OCI-M2 (cell line): ENCODE data around the gene C8A.

ENCODE experiments used
- DNase-seq: peaks from one replicate; lab custom pipeline; 2025; ENCODE audit not compliant: unreplicated experiment; lab: John Stamatoyannopoulos, UW

The C8A gene

DNA sequence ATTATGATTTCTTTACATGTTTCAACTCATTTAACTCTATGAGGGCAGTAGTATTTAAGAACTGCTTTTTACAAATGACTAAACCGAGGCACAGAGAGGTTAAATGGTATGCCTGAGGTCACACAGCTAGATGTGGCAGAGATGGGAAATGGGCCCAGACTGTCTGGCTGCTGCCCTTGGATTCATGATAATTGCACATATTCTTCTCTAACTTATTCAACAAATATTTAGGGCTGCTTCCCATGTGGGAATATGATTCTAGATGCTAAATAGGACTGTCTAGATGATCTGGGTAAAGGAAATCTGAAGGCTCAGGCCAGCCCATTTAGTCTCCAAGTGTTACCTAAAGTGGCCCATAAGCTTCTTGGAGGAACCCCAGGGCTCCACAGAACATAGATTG, 26.2 kb downstream of the C8A start:
- DNase-seq, result no peak

DNA sequence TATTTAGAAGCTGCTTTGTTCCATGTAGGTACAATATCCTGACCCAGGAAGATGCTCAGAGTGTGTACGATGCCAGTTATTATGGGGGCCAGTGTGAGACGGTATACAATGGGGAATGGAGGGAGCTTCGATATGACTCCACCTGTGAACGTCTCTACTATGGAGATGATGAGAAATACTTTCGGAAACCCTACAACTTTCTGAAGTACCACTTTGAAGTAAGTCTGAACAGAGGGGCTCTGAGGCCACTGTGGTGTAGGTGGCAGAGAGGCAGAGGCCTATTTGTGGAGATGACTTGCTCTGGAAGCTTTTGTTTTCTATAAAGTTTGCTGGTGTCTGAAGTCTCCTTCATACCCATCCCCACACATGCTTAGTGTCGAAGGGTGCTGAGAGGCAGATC, 26.8 kb downstream of the C8A start:
- no peak for DNase-seq

DNA sequence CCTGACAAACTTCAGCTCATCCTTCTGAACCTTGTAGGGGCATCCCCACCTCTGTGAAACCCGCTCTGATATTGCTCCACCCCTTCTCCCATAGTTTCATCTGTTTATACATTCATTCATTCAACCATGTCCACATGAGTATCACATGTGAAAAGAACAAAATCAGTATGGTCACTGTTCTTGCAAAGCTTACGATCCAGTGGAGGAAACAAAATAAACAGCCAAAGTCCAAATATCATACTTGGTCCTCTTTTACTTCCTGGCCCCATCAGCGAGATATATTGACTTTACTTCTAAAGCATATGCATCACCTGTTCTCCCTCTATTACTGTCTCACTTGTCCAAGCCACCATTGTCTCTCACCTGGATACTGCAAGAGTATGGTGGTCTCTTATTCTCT, 35.6 kb downstream of the C8A start:
- no peak for DNase-seq

DNA sequence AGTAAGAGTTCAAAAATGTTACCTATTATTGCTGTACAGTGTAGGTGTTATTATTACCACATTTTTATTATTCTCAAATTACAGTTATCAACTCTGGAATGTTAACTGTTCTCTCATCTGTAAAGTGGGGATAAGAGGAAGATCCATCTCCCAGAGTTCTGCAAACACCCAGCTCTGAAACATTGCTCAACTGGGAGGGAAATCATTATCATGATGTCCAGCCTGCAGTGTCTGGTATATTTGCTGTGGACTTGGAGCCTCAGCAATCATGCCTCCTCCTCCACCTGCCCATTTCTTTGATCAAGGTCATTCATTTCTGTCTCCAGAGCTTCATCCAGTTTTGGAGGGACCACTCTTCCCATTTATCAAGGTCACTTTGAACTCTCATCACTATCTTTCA, 39.4 kb downstream of the C8A start:
- DNase-seq, result no peak

DNA sequence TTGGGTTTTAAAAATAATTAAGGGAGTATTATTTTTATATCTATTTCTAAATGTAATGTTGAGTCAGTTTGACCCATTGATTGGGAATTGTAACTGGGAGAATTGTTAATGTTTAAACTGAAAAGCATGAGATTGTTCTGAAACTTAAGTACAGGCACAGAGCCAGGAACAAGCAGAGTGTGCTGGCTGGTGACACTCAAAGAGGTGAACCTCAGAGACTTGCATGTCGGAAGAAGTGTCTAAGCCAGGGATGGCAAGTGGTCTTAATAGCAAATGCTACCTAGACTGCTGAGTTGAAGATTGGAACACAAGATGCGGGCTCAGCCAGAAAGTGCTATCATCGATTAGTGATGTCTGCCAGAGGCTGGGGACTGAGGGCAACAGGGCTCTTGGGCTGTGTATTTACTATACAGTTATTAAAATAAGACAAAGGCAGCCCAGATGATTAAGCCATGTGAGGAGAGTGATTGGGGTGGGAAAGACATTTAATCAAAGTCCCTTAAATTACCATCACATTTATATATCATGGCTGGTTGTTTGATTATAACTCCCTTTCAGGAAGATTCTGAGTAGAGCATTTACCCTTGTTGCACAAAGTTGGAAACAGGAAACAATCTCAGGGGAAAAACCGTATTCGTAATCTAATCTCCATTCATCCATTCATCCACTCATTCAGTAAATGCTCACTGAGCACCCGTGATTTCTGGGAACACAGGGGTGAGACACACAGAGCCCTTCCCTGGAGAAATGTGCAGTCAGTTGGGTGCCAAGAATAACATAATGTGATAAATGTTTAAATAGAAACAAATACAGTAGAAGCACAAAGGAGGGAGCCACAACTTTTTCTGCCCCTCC, 42.8 kb downstream of the C8A start:
- no peak for DNase-seq

DNA sequence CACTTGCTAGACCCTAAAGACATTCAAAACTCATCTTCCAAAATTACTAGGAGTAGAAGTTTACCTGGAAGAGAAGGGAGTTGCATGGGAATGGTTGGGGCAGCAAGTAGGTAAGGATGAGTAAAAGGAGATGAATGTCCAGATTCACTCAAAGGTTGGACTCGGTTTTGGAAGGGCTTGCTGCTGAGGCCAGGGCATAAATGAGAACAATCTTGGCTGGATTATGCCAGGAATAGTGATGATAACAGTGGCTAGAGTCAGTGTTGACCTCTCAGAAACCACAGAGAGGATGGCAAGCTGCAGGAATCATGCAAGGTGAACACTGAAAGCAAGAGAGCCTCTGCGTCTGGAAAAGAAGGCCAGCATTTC, 43.4 kb downstream of the C8A start:
- DNase-seq, result no peak

DNA sequence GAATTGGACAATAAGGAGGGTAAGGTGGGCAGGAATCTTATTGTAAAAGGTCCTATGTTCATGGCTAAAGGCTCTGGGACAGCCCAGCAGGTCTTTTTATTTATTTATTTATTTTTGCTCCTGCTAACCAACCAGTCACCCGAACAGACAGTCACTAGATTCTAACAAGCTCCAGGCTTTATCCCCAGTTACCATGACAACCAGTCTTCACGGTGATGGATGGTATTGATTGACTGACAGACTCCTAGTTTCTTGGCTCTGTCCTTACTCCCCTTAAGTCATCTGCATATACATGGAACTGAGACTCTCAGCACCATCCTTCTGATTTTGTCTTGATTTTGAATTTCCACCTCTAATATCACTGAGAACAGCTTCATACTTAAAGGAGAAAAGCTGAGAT, 44.3 kb downstream of the C8A start:
- no peak for DNase-seq

DNA sequence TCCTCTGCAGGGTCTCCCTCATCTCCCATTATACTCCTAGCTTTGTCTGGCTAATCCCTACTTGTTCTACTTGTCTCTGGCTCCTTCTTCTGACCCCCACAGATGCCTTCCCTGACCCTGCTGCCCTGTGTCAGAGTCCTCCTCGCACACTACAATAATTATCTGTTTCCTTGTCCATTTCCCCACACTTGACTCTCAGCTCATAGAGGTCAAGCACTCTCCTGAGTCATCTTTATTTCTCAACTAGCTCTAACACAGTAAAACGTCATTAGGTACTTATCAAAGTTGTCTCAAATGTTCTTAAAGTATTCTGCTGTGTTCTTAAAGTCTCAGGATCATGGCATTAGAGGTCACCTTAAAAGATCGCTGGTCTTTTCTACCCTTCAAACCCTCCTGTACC, 47.1 kb downstream of the C8A start:
- DNase-seq, result no peak

DNA sequence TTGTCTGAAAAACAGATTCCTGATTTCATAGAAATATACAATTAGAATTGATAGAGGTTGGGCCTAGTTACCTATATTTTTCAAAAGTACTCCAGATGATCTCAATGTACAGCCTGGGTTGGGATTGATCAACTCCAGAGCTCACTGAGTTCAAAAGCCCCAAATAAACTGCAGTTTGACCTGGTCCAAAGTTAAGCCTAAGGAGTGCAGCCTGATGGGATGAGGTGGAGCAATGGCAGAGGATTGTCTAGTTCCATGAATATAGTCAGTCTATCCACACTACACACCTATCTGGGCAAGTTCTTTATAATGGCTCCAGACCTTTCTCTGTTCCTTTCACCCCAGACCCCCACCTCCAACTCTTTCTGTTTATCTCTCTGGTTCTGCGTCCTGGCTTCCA, 49.2 kb downstream of the C8A start:
- DNase-seq, result no peak

DNA sequence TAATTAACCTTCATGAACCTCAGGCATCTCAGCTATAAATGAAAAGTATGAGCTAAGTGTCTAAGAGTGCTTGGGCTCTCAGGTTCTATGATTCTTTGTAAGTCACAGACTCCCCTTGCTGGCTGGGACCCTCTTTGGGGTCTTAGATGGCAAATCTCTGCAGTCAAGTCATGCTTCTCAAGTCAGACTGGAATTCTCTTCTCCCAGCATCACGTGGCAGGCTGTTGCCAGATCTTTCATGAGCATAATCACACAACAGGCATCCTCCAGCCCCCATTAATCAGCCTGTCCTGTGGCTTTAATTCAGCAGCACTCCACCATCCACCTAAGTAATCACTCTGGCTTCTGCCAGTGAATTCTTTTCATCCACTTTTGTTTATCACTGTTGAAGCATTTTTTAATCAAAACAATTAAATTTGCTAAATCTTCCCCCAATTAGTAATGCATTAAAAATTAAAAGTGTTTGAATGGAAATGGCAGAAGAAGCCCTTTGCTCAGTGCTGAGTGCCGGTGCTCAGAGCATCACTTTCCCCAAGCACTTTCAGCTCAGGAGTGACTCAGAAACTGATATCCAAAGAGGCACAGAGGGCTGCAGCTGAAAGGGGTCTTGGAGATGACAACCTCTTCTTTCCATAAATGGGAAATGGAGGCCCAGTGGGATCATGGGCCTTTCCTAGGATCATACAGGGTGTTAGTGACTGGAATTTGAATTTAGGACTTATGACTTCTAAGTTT, 50.2 kb downstream of the C8A start:
- no peak for DNase-seq

DNA sequence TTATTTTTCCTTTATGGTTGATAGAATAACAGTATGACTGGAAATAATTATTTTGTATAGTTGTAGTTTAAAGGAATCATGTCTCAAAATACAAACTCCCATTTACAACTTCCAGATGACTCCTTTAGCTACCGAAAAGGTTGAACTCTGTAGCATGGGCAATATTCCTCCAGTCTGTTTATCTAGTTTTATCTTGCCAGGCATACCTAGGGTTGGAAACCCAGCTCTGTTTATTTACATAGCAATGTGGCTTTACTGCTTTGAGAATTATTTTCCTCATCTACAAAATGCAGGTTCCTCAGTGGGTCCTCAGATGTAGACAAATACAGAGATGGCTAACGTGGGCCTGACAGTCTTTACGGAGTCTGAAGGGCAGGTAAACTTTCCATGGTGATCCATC, 51.1 kb downstream of the C8A start:
- no peak for DNase-seq

DNA sequence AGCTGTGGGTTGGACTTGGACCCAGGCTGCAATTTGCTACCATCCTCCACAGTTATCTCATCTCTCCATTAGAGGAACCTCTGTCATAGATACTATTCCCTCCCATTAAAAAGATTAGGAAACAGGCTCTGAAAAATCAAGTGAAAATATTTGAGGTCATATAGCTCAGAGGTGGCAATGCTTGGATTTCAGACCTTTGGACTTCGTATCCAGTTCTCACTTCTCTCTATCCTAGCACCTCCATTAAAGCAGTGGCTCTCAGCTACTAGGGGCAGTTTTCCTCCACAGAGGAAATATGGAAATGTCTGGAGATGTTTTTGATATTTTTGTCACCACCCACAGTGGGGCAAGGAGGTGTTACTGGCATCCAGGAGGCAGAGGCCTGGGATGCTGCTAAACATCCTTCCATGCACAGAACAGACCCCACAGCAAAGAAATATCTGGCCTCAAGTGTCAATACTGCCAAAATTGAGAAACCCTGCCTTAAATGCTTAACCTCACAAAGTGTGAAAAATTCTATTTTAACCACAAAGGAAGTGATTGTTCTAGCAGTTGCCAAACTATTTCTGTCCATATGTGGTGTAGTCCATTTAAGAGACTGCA, 54.1 kb downstream of the C8A start:
- no peak for DNase-seq

DNA sequence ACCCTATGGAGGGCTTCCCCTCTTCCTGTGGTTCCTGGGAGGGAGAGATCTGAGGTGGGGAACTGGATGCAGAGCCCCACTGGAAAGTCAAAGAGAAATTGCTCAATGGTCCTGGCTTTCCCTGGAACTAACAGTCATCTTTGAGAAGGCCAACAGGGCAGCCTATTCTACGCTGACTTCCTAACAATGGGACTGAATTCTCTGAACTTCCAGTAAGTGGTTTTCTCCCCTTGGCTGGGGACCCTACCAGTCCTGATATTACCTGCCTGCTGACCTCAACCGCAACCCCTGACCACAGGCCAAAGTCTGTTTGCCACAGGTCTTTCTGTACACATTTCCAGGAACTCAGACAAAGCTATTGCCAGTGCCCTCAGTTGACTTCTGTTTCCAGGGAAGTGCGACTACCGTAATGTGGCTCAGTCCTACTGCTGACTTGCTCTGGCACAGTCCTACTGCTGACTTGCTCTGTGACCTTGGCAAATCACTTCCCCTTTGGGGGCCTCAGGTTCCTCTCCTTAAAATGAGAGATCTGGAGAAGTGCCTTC, 55.9 kb downstream of the C8A start:
- no peak for DNase-seq

DNA sequence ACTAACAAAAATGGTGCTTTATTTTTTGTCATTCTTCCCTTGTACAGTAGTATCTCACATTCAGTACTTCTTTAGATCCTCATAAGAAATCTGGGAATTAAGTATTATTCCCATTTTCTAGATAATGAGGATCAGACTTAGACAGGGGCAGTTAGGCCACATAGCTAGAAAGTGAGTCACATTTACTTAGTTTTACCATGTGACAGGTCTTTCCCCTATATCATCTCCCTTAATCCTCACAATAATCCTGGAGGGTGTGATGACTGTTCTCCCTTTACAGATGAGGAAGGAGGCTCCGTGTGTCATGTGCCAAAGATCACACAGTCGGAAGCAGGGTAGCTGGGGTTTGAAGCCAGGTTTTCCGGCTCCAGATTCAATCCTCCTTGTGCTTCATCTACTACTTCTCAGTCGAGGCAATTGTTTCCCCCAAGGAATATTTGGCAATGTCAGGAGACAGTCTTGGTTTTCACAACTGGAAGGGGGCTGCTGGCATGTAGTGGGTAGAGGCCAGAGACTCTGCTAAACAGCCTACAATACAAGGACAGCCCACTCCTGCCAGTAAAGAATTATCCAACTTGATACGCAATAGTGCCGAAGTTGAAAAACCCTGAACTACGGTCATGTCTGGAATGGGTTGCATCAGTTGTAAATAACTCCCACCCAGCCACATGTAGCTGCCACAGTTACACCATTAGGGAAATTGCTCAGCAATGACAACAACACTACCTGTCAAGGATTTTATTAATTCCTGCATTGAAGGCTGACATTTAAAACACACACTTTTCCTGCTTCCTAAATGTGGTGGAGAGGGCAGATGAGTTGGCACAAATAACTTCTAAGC, 56.7 kb downstream of the C8A start:
- DNase-seq, result no peak

DNA sequence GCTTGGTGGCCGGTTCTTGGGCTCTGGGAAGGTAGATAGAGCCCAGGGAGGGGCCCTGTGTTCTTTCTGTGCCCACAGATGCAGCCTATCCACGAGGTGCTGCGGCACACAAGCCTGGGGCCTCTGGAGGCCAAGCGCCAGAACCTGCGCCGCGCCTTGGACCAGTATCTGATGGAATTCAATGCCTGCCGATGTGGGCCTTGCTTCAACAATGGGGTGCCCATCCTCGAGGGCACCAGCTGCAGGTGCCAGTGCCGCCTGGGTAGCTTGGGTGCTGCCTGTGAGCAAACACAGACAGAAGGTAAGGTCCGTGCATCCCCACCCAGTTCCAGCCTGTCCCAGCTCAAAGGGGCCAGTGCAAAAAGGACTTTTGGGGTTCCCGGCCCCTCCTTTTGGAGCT, 57.7 kb downstream of the C8A start:
- DNase-seq, result no peak

DNA sequence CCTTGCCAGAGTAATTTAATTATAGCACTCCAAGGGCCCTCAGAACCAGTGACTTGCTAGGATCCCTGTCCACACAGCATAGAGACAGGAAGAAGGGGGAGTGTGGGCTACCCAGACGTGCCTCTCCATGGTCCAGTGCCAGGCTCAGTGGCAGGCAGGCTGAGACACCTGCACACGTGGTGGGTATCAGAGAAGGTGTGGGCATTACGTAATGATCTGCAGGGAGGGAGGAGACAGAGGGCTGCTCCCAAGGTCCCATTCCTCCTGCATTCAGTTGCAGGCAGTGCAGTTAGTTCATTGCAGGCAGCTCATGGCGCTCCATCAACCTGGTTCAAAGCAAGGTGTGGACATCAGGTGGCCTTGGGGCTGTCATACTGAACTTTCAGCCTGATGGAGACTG, 61.4 kb downstream of the C8A start:
- no peak for DNase-seq

DNA sequence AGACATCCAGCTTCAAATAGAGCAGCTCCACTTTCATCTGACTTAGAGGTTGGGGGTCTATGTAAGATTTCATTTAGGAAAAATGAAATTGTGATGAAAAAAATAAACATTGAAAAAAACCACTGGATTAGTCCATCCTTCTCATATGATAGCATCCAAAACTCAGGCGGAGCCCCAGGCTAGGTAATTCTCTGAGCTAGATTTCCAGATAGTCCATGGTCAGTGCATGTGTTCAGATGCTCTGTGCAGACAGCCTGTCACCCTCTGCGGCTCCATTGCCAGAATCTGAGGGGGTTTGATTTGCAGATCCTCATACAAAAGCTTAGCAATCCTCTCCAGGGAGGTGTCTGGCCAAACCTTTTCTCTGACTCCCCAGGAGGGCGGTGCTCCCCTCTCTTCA, 62.0 kb downstream of the C8A start:
- DNase-seq, result no peak

DNA sequence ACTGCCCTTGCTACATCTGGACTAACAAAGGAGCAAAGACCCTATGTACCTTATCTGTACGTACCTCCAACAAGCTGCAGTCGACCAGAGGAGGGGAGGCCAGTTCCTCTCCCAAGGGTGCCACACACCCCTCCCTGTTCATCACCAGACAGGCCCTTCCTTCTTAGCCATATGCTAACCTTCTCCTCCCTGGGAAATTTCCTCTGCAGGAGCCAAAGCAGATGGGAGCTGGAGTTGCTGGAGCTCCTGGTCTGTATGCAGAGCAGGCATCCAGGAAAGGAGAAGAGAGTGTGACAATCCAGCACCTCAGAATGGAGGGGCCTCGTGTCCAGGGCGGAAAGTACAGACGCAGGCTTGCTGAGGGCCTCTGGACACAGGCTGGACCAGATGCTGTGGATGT, 62.8 kb downstream of the C8A start:
- no peak for DNase-seq

DNA sequence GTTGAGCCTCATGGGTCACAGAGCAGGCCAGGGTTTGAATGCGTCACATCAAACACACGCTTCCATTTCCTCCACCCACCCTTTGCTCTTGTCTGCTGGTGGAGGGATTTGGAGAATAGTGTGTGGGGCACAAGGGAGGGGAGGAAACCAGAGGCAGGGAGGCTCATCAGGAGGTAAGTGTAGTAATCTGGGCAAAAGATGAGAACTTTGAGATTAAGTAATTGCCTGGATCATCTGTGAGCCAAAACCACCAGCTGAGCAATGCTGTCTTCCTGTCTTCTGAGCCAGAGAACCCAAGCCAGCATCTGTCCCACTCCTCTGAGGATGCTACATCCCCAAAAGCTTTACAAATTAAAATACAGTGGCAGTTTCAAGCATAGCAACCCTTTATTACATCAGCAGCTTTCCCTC, 66.0 kb downstream of the C8A start:
- DNase-seq, result no peak

DNA sequence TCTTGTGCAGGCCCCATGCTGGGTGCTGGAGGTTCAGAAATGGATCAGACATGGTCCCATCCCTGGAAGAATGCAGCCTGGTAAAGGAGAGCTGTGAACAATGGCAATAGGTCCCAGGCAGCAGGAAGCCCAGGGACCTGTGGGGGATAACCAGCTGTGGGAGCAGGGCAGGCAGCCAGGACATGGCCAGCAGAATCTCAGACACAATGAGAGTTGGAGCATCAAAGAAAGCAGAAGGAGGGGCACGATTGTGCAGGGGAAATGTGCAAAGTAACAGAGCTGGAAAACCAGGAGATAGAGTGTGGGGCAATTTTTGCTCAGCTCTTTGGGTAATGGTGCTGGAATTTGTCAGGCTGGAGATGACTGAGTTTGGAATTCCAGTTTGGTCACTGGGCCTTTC, 66.9 kb downstream of the C8A start:
- no peak for DNase-seq

DNA sequence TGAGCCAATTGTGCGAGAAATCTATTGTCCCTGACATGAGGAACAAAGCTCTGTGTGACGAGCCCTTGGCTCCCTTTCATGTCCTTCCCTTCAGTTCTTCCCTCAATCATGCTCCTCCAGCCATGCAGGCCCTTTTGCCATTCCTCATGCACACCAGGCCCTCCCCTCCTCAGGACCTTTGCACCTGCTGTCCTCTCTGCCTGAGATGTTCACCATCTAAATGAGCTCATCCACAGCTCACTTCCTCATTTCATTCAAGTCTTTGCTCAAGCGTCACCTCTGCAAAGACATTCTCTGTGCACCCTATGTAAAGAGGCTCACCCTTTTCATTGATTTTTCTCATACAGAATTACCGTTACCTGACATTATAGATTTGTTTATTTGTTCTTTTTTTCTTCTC, 67.5 kb downstream of the C8A start:
- no peak for DNase-seq
